RPMI7951 (cell line): Measurements from ENCODE around the gene PYDC2. TPM values are rescaled to one million over a fixed set of nuclear protein-coding genes. Genes with fewer than 3 reads are reported as not detected.

Experiments used
- DNase-seq: peaks from one replicate; pipeline ENCODE4 v3.0.0-alpha.2; 2012; ENCODE audit warnings: low read depth
- total RNA-seq: library from RNA; depleted of rRNA; stranded (reverse); fragments of >200 nt; shearing (Covaris generic); gene quantifications from 2 replicates; pipeline ENCODE4 v1.2.3, GENCODE V29; 2014; rRNA removed

The PYDC2 gene
- total RNA-seq = not detected in 2 replicates

GRCh38 chr3:191461113-191461595 lies at the start of gene PYDC2:
TSS of gene PYDC2 (plus strand) at chr3:191461163. CDS start at chr3:191461163, 0 bp downstream.
- peak; percentile 73 for DNase-seq

GRCh38 chr3:191412759-191413158 lies 48.2 kb upstream of the PYDC2 start:
- peak; percentile 98 for DNase-seq

- no peak for DNase-seq
Observed at GRCh38 chr3:191414286-191414685, 46.7 kb upstream of the PYDC2 start.

- DNase-seq = no peak
Observed at GRCh38 chr3:191414732-191415131, 46.2 kb upstream of the PYDC2 start.

GRCh38 chr3:191415566-191415965 lies 45.4 kb upstream of the PYDC2 start:
- DNase-seq = no peak

GRCh38 chr3:191417457-191417729 lies 43.6 kb upstream of the PYDC2 start:
- no peak for DNase-seq

GRCh38 chr3:191420771-191421170 lies 40.2 kb upstream of the PYDC2 start:
- DNase-seq = no peak

GRCh38 chr3:191424881-191425280 lies 36.1 kb upstream of the PYDC2 start:
- DNase-seq = no peak

GRCh38 chr3:191425322-191425734 lies 35.6 kb upstream of the PYDC2 start:
- DNase-seq = peak; percentile 81

GRCh38 chr3:191426311-191426710 lies 34.7 kb upstream of the PYDC2 start:
- DNase-seq = peak; percentile 13

- no peak for DNase-seq
Observed at GRCh38 chr3:191428177-191428576, 32.8 kb upstream of the PYDC2 start.

- DNase-seq = no peak
Observed at GRCh38 chr3:191430103-191430502, 30.9 kb upstream of the PYDC2 start.

- no peak for DNase-seq
Observed at GRCh38 chr3:191431160-191431822, 29.7 kb upstream of the PYDC2 start.

- no peak for DNase-seq
Observed at GRCh38 chr3:191432162-191432561, 28.8 kb upstream of the PYDC2 start.

- no peak for DNase-seq
Observed at GRCh38 chr3:191434024-191434423, 26.9 kb upstream of the PYDC2 start.

- no peak for DNase-seq
Observed at GRCh38 chr3:191435981-191436380, 25.0 kb upstream of the PYDC2 start.

- DNase-seq = no peak
Observed at GRCh38 chr3:191438150-191438814, 22.7 kb upstream of the PYDC2 start.

GRCh38 chr3:191440532-191440931 lies 20.4 kb upstream of the PYDC2 start:
- DNase-seq = no peak

- no peak for DNase-seq
Observed at GRCh38 chr3:191441687-191442086, 19.3 kb upstream of the PYDC2 start.

GRCh38 chr3:191444569-191444968 lies 16.4 kb upstream of the PYDC2 start:
- no peak for DNase-seq

GRCh38 chr3:191449256-191449655 lies 11.7 kb upstream of the PYDC2 start:
- no peak for DNase-seq

GRCh38 chr3:191455257-191455952 lies 5.6 kb upstream of the PYDC2 start:
- DNase-seq = peak; percentile 47

- DNase-seq = no peak
Observed at GRCh38 chr3:191460360-191460759, 603 bp upstream of the PYDC2 start.
